Activated CD4-positive, alpha-beta T cell treated with anti-CD3 and anti-CD28 coated beads, Interleukin-2, amount 50 U/mL, for 16 hours (primary cell): ENCODE measurements around the gene LMO1.

Experiments
- DNase-seq: peaks from one replicate; pipeline ENCODE4 v3.0.0-alpha.2; 2020

Gene LMO1

DNA sequence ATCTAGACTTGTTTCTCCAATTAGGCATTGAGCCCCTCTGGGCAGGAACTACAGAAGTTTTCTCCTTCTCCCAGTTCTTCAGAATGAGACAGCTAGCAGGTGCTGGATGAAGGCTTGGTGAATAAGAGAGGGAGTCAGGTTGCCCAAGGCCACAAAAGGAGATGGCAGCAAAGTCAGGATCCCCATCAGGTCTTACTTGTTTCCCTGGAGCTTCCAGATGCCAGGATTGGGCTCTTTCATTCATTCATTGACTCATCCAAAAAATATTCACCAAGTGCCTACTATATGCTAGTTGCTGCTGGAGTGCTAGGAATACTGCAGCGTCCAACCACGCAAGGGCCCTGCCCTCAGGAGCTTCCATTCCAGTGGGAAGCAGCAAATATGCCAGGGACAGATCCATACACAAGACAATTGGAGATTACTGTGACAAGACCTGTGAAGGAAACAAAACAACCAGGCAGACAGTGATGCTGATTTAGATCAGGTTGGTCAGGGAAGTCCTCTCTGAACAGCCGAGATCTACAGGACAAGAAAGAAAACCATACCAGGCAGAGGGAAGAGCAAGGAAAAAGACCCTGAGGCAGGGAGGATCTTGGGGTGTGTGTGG lies 24.6 kb upstream of the LMO1 start:
- no peak for DNase-seq

DNA sequence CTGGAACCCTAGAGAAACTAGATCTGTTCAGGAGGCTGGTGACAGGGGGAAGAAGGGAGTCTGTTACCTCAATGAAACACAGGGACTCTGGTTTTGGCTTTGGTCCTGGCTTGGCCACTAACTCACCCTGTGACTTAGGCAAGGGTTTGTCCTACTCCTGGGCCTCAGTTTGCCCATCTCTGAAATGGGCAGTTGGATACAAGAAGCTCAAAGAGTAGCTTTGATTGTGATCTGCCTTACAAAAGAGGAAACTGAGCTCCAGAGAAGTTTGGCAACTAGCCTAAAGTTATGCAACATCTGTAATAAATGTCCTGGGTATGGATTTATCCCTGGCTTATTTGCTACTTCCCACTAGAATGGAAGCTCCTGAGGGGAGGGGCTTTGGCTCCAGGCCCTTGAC lies 24.0 kb upstream of the LMO1 start:
- no peak for DNase-seq

DNA sequence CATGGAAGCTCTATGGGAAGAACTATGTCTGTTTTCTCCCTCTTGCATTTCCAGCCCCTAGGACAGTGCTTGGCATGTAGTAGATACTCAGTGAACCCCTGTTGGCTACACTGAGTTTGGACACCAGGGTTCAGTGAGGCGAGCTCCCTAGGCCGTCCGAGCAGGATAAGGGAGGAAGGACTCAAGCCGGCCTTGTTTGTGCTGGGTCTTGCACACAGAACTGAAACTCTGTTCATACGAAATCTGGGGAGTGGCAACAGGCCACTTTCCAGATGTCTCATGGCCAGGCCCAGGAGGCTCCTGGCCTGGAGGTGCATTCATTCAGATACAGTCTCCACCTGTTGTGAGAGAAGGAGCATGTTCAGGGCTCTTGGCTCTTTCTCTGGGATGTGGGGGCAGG lies 23.6 kb upstream of the LMO1 start:
- no peak for DNase-seq

DNA sequence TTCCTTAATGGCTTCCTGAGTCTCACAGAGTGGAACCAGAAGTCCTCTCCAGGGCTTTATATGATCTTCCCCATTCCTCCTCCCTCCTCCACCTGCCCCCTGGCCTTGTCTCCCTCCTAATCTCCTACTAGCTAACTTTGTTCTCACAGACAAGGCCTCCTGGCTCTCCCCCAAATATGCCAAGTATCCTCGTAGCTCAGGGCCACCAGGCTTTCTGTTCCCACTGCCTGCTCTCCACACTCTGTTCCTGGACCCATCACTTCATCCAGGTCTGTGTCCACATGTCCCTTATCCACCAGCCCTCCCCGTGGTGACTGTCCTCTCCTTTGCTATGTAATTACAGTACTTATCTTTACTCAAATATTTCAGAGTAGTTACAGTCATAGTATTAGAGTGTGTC lies 23.2 kb upstream of the LMO1 start:
- no peak for DNase-seq

DNA sequence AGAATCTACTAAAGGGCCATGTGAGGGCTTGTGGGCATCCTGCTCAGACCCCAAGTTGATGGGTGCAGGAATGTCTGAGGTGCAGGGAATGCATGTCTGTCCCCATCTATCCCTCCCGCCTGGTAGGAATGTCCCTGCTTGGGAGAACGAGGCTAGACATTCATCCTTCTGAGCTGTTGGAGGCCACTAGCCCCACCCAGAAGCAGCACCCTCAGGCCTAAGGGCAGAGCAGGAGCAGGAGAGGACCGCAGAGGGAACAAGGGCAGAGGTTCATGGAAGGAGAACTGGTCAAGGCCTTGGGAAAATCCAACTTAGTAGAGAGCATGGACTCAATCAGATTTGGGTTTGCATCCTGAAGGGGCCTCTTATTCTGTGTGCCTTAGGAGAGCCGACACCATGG lies 22.1 kb upstream of the LMO1 start:
- DNase-seq: no peak

DNA sequence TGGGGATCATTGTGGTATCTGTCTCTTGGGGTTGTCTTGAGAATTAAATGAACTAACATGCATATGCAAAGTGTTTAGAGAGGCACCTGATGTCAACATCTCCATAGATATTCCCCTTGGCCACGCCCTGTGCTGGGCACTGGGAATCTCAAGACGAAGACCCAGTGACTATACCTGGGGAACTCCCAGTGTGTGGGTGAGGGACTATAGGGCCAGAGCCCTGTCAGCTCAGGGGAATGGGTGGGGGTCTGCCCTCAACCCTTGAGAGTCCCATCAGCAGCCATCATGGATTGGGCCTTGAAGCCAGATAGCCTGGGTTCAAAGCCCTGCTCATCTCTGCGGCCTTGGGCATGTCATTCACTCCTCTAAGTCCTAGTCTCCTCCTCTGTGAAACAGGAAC lies 21.6 kb upstream of the LMO1 start:
- no peak for DNase-seq

DNA sequence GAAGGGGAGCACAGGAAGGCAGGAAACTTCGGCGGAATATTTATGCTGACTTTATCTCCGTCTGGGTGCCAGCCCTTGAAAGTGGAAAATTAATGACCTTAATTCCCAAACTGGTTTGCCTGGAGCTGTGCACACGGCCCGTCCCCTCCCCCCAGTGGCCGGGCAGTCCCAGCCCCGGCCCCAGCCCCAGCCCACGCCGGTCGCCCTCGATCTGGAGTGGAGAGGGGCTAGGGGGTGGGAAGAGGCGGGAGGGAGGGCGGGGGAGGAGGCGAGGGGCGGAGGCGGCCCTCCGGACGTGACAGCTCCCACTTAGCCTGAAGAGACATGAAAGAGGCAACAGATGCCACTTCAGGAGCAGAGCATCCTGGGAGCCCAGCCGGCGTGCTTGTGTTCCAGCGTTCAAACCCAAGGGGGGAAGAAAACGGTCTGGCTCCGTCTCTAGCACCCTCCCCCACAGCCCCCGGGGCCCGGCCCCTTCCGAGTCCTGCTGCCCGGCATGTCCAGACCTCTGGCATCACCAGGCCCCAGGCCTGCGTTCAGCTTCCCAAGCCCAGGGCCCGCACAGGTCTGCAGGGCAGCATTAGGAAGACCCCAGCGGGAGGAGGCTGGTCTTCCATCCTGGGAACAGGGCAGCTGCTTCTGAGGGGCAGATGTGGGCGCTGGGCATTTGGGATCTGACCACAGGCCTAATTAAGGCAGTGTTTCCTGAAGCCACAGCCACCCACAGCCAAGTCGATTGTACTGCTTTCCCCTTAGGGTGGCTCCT lies 20.0 kb upstream of the LMO1 start:
- no peak for DNase-seq

DNA sequence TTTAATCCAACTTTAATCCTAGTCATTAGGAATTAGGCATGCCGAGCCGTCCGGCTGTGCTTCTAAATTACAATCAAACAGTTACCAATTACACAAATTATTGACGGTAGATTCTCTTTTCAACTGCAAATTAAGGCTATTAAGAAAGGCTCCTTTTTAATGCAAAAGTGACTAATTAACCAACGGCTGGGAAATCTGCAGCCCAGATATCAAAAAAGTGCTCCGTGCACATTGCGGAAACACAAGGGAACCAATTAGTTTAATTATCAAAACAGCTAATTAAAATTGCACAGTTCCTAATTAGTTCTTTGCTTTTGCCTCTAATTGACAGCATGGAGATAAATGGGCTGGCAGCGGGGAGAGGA lies 19.4 kb upstream of the LMO1 start:
- DNase-seq: no peak

DNA sequence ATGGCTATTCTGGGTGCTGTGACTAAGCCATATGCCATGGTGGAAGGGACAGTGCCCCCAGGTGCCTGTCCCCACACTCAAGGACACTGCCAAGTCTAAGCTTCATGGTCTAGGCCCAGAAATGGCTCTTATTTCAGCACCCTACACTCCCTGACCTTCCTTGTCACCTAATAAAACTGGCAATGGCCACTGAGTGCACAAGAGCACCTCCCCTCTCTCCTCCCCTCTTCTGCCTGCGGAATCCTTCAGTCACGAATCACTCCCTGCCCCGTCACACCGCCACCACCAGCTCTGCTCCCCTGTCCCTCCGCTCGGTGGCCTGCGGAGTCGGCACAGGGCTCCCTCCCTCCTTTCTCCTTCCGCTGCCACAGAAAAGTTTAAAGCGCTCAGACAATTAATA lies 19.0 kb upstream of the LMO1 start:
- no peak for DNase-seq

DNA sequence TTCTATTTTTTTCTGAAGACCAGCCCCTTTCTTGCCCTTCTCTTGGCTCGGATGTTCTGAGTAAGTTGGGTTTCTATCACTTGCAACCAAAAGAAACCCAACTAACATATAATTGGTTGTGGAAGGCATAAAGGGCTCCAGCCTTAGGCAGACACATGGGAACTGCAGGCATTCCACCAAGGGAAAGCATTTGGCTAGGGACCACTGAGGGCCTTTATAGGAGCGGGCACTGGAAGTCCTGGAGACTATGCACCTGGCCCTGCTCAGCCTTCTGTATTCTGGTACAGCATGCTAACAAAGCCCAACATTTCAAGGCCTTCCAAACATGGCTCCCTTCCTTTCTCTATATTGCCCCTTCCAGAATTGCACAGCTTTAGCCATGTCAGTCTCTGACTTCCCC lies 17.6 kb upstream of the LMO1 start:
- DNase-seq: no peak

DNA sequence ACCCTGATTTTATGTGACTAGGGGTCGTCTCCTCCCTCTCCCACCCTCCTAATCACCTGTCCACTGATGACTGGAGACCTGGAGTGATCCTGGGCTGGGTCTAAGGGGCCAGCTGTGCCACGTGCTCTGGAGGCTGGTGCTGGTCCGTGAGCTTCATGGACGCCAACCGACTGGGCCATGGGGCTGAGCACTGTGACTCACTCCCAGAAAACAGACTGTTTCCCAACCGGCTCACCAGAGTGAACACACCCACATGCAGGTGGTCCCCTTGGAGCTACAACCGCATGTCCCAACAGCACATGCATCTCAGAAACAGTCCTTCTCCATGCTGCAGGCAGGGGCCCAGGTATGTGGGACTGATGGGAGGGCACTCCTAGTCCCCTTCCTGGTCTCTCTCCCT lies 14.0 kb upstream of the LMO1 start:
- no peak for DNase-seq

DNA sequence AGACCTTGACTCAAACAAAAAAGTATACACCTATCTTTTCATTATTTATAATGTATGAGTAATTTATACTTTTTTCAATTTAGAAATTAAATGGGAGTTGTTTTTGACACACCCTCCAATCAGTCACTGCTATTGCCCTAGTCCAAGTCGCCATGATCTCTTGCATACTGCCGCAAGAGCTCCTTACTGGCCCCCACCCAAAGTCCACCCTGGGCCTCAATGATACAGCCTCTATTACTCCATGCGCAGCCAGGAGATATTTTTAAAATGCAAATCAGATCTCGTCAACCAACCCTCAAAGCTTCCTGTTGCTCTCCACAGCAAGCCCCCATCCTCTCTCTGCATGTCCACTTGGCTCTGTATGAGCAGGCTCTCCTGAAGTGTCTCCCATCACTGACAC lies 12.8 kb upstream of the LMO1 start:
- no peak for DNase-seq

DNA sequence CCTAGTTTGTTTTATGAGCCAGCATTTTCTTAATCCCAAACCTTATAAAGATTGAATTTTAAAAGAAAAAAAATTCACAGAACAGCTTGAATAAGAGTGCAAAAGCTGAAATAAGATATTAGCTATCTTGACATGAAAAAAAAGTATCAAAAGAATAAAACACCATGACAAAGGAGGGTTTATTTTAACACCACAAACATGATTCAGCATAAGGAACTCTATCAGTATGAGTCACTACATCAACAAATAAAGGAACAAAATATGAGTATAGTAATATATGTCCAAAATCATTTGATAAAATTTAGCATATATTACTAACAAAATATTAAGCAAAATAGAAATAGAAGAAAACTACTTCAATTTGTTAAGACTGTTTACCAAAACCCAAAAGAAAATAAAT lies 9.6 kb upstream of the LMO1 start:
- no peak for DNase-seq

DNA sequence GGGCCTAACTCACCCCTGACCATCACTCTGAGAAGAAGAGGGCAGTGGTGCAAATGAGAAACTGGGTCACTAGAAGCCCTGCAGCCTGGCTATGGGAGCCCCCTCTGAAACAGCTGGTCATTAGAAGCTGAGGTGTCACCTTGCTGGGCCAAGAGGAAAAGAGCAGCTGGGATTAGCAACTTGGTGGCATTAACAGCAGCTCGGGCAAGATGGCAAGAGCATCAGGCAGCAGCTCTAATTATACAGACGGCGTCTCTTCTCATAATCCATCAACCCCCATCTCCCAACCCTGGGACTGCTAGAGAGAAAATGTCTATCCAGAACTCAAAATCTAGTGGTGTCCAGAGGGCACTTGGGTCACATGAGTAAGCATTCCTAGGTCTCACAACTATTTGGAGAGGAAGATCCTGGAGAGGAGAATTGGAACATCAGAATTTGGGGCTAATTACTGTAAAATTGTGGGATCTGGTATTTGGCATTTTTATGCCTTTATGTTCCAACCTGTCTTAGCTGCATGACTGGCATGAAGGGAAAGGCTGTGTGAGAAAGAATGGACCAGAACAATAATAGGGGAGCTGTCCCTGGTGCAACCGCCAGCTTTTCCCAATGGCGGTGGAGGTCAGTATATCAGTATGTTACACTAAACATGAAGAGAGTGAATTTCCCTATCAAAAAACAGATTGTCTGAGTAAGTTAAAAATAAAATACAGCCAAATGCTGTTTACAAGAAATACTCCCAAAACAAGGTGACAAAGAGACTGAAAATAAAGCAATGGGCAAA lies 7.6 kb upstream of the LMO1 start:
- no peak for DNase-seq

DNA sequence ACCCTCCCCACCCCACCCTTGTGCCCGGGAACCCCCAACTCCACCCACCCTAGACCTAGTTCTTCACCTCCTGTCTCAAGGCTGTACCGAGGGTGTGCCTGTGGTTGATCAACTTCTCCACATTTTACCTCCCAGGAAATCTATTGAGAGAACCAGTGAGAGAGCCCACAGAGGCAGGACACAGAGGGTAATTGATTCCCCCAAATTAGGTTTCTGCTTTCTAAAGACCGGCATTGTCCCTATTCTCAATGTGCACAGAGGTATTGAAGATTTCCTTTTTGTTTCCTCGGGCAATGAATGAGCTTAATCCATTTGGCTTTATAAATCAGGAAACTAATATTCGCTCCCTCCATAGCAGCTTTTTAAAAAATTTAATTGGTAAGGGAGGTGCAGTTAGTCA lies 6.0 kb upstream of the LMO1 start:
- no peak for DNase-seq

DNA sequence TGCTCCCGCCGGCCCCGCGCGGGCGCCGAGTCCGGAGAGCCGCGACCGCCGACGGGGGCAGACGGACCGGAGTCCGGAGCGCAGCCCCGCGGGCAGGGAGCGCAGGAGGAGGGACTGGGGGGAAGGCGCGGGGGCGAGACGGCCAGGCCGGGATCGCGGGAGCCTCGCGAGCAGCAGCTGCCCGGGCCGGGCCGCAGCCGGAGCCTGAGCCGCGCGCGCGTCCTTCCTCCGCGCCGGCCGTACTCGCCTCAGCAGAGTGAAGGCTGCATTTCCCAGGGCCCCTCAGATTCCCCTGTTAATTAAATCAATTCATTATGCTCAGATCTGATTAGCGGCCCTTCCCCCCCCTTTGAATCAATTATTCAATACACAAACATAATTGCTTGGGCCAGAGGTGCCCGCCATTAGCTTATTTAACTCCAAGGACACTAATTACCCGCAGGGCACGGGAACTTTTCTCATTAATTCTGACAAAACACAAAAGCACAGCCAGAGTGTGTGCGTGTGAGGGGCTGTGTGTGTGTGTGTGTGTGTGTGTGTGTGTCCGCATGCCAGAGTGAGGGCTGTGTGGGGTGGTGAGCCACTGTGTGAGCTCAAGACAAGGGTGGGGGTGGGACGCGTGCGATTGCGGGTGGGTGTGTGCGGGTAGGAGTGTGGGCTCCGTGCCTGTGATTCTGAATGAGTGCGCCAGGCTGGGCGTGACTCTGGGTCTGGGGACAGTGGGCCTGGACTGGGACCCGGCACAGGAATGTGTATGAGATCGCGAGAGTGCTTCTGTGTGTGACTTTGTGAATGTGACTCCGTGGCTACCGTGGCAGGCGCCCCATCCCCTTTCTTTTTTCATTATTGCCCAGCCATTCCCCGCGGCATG lies 5.1 kb upstream of the LMO1 start:
- no peak for DNase-seq

DNA sequence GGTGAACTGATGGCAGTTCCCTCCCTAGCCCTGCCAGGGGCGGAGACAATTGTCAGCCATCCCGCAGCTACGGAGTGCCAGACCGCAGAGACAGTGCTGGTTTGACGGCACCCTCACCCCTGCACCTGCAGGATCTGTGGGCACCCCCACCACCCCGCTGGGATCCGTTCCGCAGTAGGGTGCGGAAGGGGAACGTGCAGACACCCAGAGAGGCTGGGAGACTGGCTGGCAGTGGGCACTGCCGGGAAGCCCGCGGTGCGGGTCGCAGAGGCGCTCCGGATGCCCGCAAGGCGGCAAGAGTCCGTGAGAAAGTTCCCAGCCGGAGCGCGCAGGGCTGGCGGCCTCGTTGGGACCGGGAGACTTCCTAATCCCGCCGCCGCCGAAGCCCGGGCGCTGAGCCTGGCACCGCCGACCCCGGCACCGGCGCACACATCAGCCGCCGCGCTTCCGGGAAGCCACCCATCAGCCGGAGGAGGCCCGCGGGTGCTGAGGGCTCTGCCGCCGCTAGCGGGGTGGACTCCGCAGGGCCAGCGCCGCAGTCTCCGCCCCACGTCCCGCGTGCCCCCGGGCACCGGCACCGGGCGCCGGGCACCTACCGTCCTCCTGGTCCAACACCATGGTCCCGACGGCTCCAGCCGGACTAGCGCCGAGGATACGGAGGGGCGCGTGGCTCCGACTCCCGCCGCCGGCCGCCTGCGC lies 4.3 kb upstream of the LMO1 start:
- no peak for DNase-seq

DNA sequence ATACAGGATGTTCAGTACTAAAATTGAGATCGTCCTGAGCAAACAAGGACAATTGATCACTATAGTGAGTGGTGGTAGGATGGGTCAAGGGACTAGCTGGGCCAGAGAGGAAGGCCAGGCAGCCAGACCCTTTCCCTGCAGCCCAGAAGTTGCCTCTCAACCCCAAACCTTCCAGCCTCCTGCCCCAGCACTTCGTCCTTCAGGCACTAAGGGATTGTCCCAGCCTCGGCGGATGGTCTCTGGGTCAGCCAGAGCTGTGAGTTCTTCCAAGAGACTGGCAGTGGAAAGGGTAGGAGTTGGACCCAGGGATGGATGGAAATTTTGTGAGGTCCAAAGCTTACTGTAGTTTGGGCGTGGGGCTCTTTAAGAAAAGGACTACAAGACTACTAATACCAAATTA lies 3.6 kb upstream of the LMO1 start:
- DNase-seq: no peak

DNA sequence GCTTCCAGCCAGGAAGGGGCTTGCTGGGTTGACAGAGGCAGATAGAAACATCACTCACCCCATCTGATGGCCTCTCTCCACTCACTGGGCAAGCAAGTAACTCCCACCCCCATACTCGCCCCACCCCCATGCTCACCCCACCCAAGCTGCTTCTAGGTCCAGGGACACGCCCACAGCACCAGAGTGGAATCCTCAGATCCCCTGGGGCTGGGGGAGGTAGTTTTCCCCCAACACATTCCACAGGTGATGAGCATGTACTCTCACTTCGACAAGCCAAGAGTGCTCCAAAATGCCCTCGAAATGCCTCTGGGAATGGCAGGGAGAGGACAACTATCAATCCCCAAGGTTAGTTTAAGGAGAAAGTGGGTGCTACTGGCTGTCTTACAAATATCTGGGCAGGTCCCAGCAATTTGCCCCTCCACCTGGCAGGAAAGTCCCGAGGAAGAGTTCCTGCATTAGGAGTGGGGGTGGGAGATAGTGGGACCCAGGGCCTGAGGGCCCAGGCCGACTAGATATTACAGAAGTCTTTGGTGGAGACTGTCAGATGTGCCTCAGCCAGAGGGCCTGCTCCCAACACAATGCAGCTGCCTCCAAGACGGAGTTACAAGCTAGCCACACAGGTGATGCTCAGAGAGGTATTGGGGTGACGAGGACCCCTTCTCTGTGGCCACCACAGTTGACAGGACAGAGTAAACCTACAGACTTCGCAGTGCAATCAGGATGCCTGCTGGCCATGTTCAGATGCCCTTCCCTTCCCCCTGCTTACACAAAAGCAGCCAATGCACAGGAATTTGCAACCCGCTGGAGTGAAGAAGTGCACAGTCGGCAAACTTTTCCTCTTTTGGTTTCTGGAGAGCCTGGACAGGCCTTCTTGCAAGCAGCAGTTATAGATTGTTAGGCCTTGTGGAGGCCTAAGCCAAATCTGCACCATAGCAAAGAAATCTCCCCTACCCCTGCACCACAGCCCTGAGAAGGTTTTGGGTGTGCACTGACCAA lies 2.9 kb upstream of the LMO1 start:
- no peak for DNase-seq

DNA sequence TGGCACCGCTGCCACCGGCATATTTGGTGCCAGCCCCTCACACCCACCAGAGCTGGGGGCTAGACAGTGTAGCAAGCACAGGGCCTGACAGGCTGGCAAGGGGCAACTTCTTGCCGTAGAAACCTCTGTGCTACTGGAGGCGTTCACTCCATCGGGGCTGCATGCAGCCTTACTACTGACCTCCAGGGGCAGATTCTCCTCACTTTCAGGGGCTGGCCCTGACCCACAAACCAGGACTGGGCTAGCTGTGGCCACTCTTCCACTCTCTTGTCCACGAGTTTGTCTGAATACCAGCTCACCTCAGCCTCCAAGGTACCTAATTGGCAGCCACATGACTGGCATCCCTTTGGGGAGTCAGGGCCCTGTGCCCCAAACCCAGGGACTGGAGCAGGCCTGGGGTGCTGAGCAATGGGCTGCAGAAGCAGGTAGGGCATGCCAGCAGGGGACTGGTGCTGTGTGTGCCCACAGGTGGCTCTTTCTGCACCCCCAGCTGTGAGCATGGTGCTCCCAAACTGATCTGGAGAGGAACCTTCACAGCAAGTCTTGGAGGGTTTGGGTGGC lies 2.1 kb upstream of the LMO1 start:
- DNase-seq: no peak

DNA sequence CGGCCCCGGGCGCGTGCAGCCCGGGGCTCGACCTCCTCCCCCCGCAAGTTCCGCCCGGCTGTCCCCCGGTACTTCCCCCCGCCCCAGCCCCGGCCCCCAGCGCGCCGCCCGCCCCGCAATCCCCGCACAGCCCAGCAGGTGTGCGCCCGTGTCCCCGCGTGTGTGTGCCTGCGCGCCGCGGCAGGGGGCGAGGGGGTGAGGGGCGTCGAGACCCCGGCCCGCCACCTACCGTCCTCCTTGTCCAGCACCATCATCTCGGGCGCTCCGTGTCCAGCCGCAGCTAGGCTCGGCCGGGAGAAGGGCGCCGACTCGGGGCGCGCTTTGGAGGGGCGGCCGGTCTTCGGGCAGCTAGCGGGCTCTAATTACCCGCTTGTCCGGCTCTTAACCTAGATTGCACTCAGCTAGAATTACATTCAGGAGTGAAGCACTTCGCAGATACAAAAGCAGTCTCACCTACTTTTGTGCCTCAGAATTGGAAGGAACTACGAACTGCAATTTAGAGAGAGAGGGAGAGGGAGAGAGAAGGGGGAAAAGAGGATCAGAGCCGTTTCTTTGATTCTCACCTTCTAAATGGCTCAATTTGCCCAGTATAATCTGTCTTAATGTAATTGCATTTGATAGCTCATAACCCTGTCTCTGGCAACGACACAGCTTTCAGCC lies 439 bp downstream of the LMO1 start:
- DNase-seq: no peak
